K562 (cell line): Measurements from ENCODE around the gene NXF1. TPM values are rescaled to one million over a fixed set of nuclear protein-coding genes. Genes with fewer than 3 reads are reported as not detected.

Source experiments
- ATF4 ChIP-seq: fragments of 450-650 bp; formaldehyde crosslinking; IDR thresholded peaks from 2 replicates; pipeline ENCODE4 v1.4.0; 2022; ENCODE audit warnings: mild to moderate bottlenecking, moderate library complexity
- CEBPB ChIP-seq: fragments of 450-650 bp; IDR thresholded peaks from 2 replicates; pipeline ENCODE4 v1.6.1; 2016; ENCODE audit warnings: missing genetic modification characterization, missing compliant biosample characterization
- GTF2B ChIP-seq: IDR thresholded peaks from 2 replicates; pipeline ENCODE4 v1.6.1; 2011; ENCODE audit not compliant: insufficient read length; ENCODE audit errors: extremely low read depth
- HDAC3 ChIP-seq: fragments of 450-650 bp; IDR thresholded peaks from 2 replicates; pipeline ENCODE4 v1.6.1; 2018; ENCODE audit warnings: borderline replicate concordance, mild to moderate bottlenecking, moderate library complexity; ENCODE audit not compliant: partially characterized antibody
- LEF1 ChIP-seq: fragments of 450-650 bp; IDR thresholded peaks from 2 replicates; pipeline ENCODE4 v1.6.1; 2016; ENCODE audit warnings: mild to moderate bottlenecking
- MAFK ChIP-seq: IDR thresholded peaks from 2 replicates; pipeline ENCODE4 v1.6.1; 2011; ENCODE audit warnings: low read length, improper control_type of control experiment
- MLX ChIP-seq, 2 experiments: fragments of 450-650 bp in 1 of 2; sonication (generic) in 1 of 2; formaldehyde crosslinking; conservative IDR thresholded peaks; 2 replicates each; pipeline versions ENCODE4 v1.4.0 to v1.8.1; 2020 to 2022; ENCODE audit warnings: mild to moderate bottlenecking in 1 of 2, missing genetic modification reagents in 1 of 2
- NCOR1 ChIP-seq: fragments of 450-650 bp; IDR thresholded peaks from 2 replicates; pipeline ENCODE4 v1.6.1; 2016; ENCODE audit warnings: mild to moderate bottlenecking, moderate library complexity
- NFE2 ChIP-seq: IDR thresholded peaks from 2 replicates; pipeline ENCODE4 v1.6.1; 2014; ENCODE audit warnings: antibody characterized with exemption, low read depth
- POLR3G ChIP-seq: IDR thresholded peaks from 2 replicates; pipeline ENCODE4 v1.6.1; 2011; ENCODE audit not compliant: insufficient read length, insufficient replicate concordance; ENCODE audit errors: extremely low read depth
- RAD21 ChIP-seq, 2 experiments: fragments of 250-450 bp in 1 of 2; fragments of 450-650 bp in 1 of 2; sonication (Bioruptor Pico) in 1 of 2; formaldehyde crosslinking in 1 of 2; IDR thresholded peaks in 1 of 2; conservative IDR thresholded peaks in 1 of 2; 2 replicates each; pipeline versions ENCODE4 v1.4.0 to v1.8.0; 2020 to 2022; ENCODE audit warnings: mild to moderate bottlenecking in 2 of 2, moderate library complexity in 1 of 2
- RBFOX2 ChIP-seq: fragments of 200-400 bp; formaldehyde crosslinking; IDR thresholded peaks from 2 replicates; pipeline ENCODE4 v1.6.1; 2017; ENCODE audit warnings: low read depth, mild to moderate bottlenecking, low read length, moderate library complexity
- RUNX1 ChIP-seq: sonication (generic); IDR thresholded peaks from 2 replicates; pipeline ENCODE4 v1.6.1; 2016; ENCODE audit warnings: antibody characterized with exemption, low read depth
- SNIP1 ChIP-seq: fragments of 450-650 bp; IDR thresholded peaks from 2 replicates; pipeline ENCODE4 v1.7.1; 2017; ENCODE audit warnings: low read depth, mild to moderate bottlenecking
- ZNF165 ChIP-seq: fragments of 250-450 bp; sonication (Bioruptor Pico); IDR thresholded peaks from 2 replicates; pipeline ENCODE4 v1.4.0; 2020; ENCODE audit warnings: borderline replicate concordance
- ZNF23 ChIP-seq: fragments of 250-450 bp; sonication (Bioruptor Pico); IDR thresholded peaks from 2 replicates; pipeline ENCODE4 v1.4.0; 2020; ENCODE audit warnings: mild to moderate bottlenecking
- ZNF436 ChIP-seq: fragments of 250-450, 450-650 bp; sonication (Bioruptor Pico); formaldehyde crosslinking; IDR thresholded peaks from 2 replicates; pipeline ENCODE4 v1.7.0; 2020; ENCODE audit warnings: mild to moderate bottlenecking
- ZNF589 ChIP-seq: fragments of 200-800 bp; sonication (Bioruptor generic); IDR thresholded peaks from 2 replicates; pipeline ENCODE4 v1.6.1; 2016; ENCODE audit warnings: low read depth, missing genetic modification characterization, missing compliant biosample characterization
- polyA plus RNA-seq, 8 experiments: library from polyadenylated mRNA; depleted of rRNA in 4 of 8; stranded (reverse) in 5 of 8; unstranded in 3 of 8; fragments of >200 nt; fragmentation: Nextera tagmentation in 2 of 8; fragmentation: Illumina TruSeq in 1 of 8; extraction: Ambion mirVana in 2 of 8; extraction: Trizol in 1 of 8; gene quantifications; 2 replicates each; pipeline versions ENCODE4 v1.2.1 to v1.2.3, GENCODE V29; 2011 to 2014; ENCODE audit warnings: inconsistent platforms in 1 of 8, missing spikeins in 1 of 8
- total RNA-seq, 7 experiments: library from RNA; depleted of rRNA in 6 of 7; stranded (reverse); fragments of >200 nt in 6 of 7; fragmentation: Illumina TruSeq in 2 of 7; extraction: Trizol in 2 of 7; gene quantifications; 2 replicates each; pipeline versions ENCODE4 v1.2.1 to v1.2.3, GENCODE V29; 2011 to 2021; ENCODE audit warnings: low replicate concordance in 1 of 7
- TF ChIP-seq, protein P1 (sequence below): sonication (generic); formaldehyde crosslinking; IDR thresholded peaks from 2 replicates; pipeline ENCODE4 v1.8.0; 2022; ENCODE audit warnings: missing genetic modification reagents, mild to moderate bottlenecking, moderate library complexity, borderline replicate concordance
- TF ChIP-seq, protein P2 (sequence below): sonication (generic); formaldehyde crosslinking; IDR thresholded peaks from 2 replicates; pipeline ENCODE4 v1.8.0; 2022; ENCODE audit warnings: mild to moderate bottlenecking, low read depth, missing genetic modification reagents
- TF ChIP-seq, protein P3 (sequence below): fragments of 250-450 bp; sonication (Bioruptor Pico); IDR thresholded peaks from 2 replicates; pipeline ENCODE4 v1.5.0; 2021; ENCODE audit warnings: mild to moderate bottlenecking, borderline replicate concordance

Gene NXF1
- total and polyA plus RNA-seq, 9 of the 15 experiments (the other 6 are each of a cell fraction or from before 2014, with no cell fraction given): 18.1 to 98.3 (median 35.8) TPM

DNA sequence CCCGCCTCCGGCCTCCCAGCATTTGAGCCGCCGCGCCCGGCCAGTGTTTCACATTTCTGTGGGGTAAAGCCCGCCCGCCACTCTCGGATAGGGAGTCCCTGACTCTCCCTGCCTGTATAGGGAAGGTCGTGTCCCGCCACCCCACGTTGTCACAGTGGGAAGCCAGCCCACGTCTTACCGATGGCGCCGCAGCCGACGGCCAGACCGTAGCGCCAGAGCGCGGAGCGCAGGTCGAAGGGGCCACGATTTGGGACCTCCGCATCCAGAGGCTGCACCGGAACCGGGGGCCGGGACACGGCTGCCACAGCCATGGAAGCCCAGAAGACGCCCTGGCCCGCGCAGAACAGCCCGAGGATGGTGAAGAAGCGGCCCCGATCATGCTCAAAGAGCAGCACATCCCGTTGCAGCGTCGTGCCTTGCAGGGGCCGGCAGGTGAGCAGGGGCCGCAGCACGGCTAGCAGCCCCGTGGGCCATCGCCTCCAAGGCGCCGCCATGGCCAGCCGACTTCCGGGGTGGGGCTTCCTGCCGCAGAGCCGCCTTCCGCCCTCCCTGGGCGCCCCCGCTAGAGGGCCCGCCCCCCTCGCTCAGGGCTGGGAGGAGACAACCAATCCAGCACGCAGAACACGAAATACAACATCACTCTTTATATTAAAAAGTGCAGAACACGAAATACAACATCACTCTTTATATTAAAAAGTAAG, 13.6 kb downstream of the NXF1 start, which contains the start of gene TMEM223 (continued):
- TF ChIP-seq, protein P1, sequence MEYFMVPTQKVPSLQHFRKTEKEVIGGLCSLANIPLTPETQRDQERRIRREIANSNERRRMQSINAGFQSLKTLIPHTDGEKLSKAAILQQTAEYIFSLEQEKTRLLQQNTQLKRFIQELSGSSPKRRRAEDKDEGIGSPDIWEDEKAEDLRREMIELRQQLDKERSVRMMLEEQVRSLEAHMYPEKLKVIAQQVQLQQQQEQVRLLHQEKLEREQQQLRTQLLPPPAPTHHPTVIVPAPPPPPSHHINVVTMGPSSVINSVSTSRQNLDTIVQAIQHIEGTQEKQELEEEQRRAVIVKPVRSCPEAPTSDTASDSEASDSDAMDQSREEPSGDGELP (CRISPR knock-in tag): peak; percentile 78; the same call in 1 of the 2 replicates
- TF ChIP-seq ZNF23 (CRISPR knock-in tag) (no peak), LEF1 (no peak), HDAC3 (no peak), ZNF589 (no peak), RUNX1 (no peak; the same call in 1 of the 2 replicates), ATF4 (no peak), CEBPB (no peak), ZNF436 (CRISPR knock-in tag) (no peak), RBFOX2 (peak; percentile 90), MAFK (no peak), SNIP1 (no peak), GTF2B (no peak), POLR3G (no peak), NCOR1 (peak; percentile 38), NFE2 (no peak), RAD21 (CRISPR knock-in tag; conservative IDR thresholded peaks at IDR 0.05 in 1 of 2, IDR thresholded peaks at IDR 0.05 in 1 of 2) (0 out of 4 replicates have a peak, but pooled peaks have one; percentile 3 to 11), ZNF165 (CRISPR knock-in tag) (no peak), MLX (CRISPR knock-in tag; conservative IDR thresholded peaks at IDR 0.05) (no peak)
- TF ChIP-seq, protein P2, sequence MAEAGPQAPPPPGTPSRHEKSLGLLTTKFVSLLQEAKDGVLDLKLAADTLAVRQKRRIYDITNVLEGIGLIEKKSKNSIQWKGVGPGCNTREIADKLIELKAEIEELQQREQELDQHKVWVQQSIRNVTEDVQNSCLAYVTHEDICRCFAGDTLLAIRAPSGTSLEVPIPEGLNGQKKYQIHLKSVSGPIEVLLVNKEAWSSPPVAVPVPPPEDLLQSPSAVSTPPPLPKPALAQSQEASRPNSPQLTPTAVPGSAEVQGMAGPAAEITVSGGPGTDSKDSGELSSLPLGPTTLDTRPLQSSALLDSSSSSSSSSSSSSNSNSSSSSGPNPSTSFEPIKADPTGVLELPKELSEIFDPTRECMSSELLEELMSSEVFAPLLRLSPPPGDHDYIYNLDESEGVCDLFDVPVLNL (CRISPR knock-in tag): no peak
- TF ChIP-seq, protein P3, sequence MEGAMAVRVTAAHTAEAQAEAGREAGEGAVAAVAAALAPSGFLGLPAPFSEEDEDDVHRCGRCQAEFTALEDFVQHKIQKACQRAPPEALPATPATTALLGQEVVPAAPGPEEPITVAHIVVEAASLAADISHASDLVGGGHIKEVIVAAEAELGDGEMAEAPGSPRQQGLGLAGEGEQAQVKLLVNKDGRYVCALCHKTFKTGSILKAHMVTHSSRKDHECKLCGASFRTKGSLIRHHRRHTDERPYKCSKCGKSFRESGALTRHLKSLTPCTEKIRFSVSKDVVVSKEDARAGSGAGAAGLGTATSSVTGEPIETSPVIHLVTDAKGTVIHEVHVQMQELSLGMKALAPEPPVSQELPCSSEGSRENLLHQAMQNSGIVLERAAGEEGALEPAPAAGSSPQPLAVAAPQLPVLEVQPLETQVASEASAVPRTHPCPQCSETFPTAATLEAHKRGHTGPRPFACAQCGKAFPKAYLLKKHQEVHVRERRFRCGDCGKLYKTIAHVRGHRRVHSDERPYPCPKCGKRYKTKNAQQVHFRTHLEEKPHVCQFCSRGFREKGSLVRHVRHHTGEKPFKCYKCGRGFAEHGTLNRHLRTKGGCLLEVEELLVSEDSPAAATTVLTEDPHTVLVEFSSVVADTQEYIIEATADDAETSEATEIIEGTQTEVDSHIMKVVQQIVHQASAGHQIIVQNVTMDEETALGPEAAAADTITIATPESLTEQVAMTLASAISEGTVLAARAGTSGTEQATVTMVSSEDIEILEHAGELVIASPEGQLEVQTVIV (CRISPR knock-in tag): no peak
